Trophoblast cell (in vitro differentiated cells and primary cell): ENCODE data around the gene CABP4.
A peak's percentile ranks its signal among the peaks of the same experiment; 100 is the strongest.

Source experiments
- DNase-seq, 2 donors: peaks; one replicate each; pipeline ENCODE4 v3.0.0-alpha.2; 2016
- H2AFZ ChIP-seq: 2 replicates; pipeline ENCODE4 v1.6.1; 2013; ENCODE audit warnings: low read length, moderate library complexity, mild to moderate bottlenecking; ENCODE audit not compliant: insufficient read depth, poor library complexity
- H2AK5ac ChIP-seq: 2 replicates; pipeline ENCODE4 v1.6.1; 2013; ENCODE audit warnings: mild to moderate bottlenecking, low read length
- H2BK120ac ChIP-seq: 2 replicates; pipeline ENCODE4 v1.6.1; 2013; ENCODE audit warnings: low read length, mild to moderate bottlenecking, moderate library complexity; ENCODE audit not compliant: insufficient read depth, poor library complexity
- H2BK12ac ChIP-seq: 2 replicates; pipeline ENCODE4 v1.6.1; 2013; ENCODE audit warnings: mild to moderate bottlenecking, low read length, moderate library complexity
- H2BK5ac ChIP-seq: 2 replicates; pipeline ENCODE4 v1.6.1; 2013; ENCODE audit warnings: low read length, low read depth, moderate library complexity, mild to moderate bottlenecking; ENCODE audit not compliant: poor library complexity
- H3K14ac ChIP-seq: 2 replicates; pipeline ENCODE4 v1.6.1; 2013; ENCODE audit warnings: mild to moderate bottlenecking, low read length
- H3K18ac ChIP-seq: 2 replicates; pipeline ENCODE4 v1.6.1; 2013; ENCODE audit warnings: mild to moderate bottlenecking, low read length
- H3K23ac ChIP-seq: 2 replicates; pipeline ENCODE4 v1.6.1; 2013; ENCODE audit warnings: low read length
- H3K27ac ChIP-seq: 2 replicates; pipeline ENCODE4 v1.5.1; 2013; ENCODE audit warnings: low read depth, mild to moderate bottlenecking, inconsistent platforms, low read length, moderate library complexity
- H3K27me3 ChIP-seq: 2 replicates; pipeline ENCODE4 v1.6.1; 2013; ENCODE audit warnings: inconsistent platforms, mild to moderate bottlenecking, low read length, moderate library complexity; ENCODE audit not compliant: insufficient read depth
- H3K36me3 ChIP-seq, 2 experiments: 1 replicate in 1 of 2; 2 replicates in 1 of 2; pipeline ENCODE4 v1.6.1; 2013; ENCODE audit warnings: low read length in 2 of 2, mild to moderate bottlenecking in 2 of 2, moderate library complexity in 1 of 2; ENCODE audit not compliant: insufficient read depth in 2 of 2, control insufficient read depth in 1 of 2
- H3K4ac ChIP-seq: 2 replicates; pipeline ENCODE4 v1.6.1; 2013; ENCODE audit warnings: low read depth, mild to moderate bottlenecking, low read length, moderate library complexity
- H3K4me1 ChIP-seq, 2 experiments: 1 replicate in 1 of 2; 2 replicates in 1 of 2; pipeline ENCODE4 v1.6.1; 2013; ENCODE audit warnings: low read length in 2 of 2, mild to moderate bottlenecking in 2 of 2, moderate library complexity in 1 of 2; ENCODE audit not compliant: insufficient read depth in 2 of 2, control insufficient read depth in 1 of 2
- H3K4me2 ChIP-seq: 2 replicates; pipeline ENCODE4 v1.6.1; 2013; ENCODE audit warnings: inconsistent platforms, mild to moderate bottlenecking, low read length, moderate library complexity
- H3K4me3 ChIP-seq: 2 replicates; pipeline ENCODE4 v1.5.1; 2013; ENCODE audit warnings: mild to moderate bottlenecking, low read depth, low read length, inconsistent platforms
- H3K79me1 ChIP-seq: one replicate; pipeline ENCODE4 v1.6.1; 2013; ENCODE audit warnings: low read length
- H3K79me2 ChIP-seq: 2 replicates; pipeline ENCODE4 v1.6.1; 2013; ENCODE audit warnings: low read length, mild to moderate bottlenecking; ENCODE audit not compliant: control insufficient read depth, insufficient read depth, poor library complexity
- H3K9ac ChIP-seq: 2 replicates; pipeline ENCODE4 v1.6.1; 2013; ENCODE audit warnings: mild to moderate bottlenecking, low read length
- H3K9me3 ChIP-seq: 2 replicates; pipeline ENCODE4 v1.6.1; 2013; ENCODE audit warnings: low read depth, mild to moderate bottlenecking, control low read depth, inconsistent platforms, low read length; ENCODE audit not compliant: insufficient read depth
- H4K12ac ChIP-seq: 2 replicates; pipeline ENCODE4 v1.6.1; 2013; ENCODE audit warnings: low read depth, mild to moderate bottlenecking, low read length, moderate library complexity
- H4K8ac ChIP-seq: 2 replicates; pipeline ENCODE4 v1.6.1; 2013; ENCODE audit warnings: low read depth, mild to moderate bottlenecking, low read length, moderate library complexity
- H4K91ac ChIP-seq: one replicate; pipeline ENCODE4 v1.6.1; 2013; ENCODE audit warnings: low read depth, mild to moderate bottlenecking, low read length, moderate library complexity
- WGBS: extraction: QIAGEN DNeasy Blood & Tissue Kit; methylation state at CpG from one replicate; pipeline ENCODE4 v1.1.7; 2013; ENCODE audit warnings: missing lambda C conversion rate; ENCODE audit not compliant: insufficient read length, insufficient coverage; ENCODE audit errors: extremely low coverage; 5-methylcytosine and 5-hydroxymethylcytosine counted together

CABP4 gene

DNA sequence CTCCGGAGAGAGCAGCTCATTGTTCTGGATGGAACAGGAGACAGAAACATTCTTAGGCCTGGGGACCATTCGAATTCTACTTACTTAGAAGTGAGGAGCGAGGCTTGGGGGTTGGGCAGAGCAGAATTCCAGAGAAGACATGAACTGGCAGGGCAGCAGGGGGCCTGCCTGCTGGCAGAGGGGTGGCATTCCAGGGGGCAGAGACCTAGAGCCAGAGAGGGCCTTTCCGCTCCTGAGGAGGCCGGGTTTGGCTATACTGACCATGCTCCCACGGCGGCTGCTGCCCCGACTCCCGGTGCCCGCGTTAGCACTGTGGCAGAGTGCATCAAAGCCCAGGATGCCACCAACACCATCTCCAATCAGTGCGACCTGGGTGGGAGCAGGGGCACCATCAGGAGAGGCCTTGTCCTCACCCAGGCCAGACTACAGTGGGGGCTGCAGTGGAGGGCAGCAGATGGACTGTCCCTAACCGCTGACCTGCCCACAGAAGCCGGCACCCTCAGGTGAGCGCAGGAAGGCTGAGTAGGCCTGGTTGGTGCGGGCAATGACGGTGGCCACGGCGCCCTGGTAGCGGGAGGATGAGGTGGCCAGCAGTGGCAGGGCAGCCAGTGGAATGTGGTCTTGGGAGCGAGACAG lies 42.6 kb downstream of the CABP4 start:
- Histone ChIP-seq H3K18ac (no peak overlapping the region), H3K4me2 (no peak overlapping the region), H4K8ac (no peak overlapping the region), H3K9me3 (no peaks in the 10 kb centered on the region), H3K4ac (no peak overlapping the region), H3K9ac (no peak overlapping the region), H2BK5ac (no peak overlapping the region), H3K27me3 (no peaks in the 10 kb centered on the region), H3K14ac (no peak overlapping the region), H3K27ac (no peak overlapping the region), H4K12ac (no peak overlapping the region), H3K36me3 (peaks cover 86 to 91% of the 10 kb centered on the region in 2 experiments), H2AK5ac (no peak overlapping the region), H3K4me3 (no peak overlapping the region), H3K4me1 (no peaks in the 10 kb centered on the region), H3K79me2 (no peaks in the 10 kb centered on the region), H2AFZ (no peak overlapping the region), H4K91ac (no peak overlapping the region), H3K23ac (no peak overlapping the region), H2BK12ac (no peak overlapping the region), H3K79me1 (no peaks in the 10 kb centered on the region), H2BK120ac (no peak overlapping the region)
- DNase-seq, result no peak
- no CpG with 5 or more reads among the region's 21 CpGs for WGBS

GRCh38 chr11:67498544-67498972 lies 43.4 kb downstream of the CABP4 start:
- Histone ChIP-seq H3K9ac (no peak overlapping the region), H2BK12ac (no peak overlapping the region), H3K79me2 (peaks cover 2% of the 10 kb centered on the region), H3K4me2 (no peak overlapping the region), H3K18ac (no peak overlapping the region), H2BK5ac (no peak overlapping the region), H3K36me3 (peaks cover 83 to 84% of the 10 kb centered on the region in 2 experiments), H3K4me3 (no peak overlapping the region), H3K79me1 (no peaks in the 10 kb centered on the region), H2BK120ac (no peak overlapping the region), H3K27ac (no peak overlapping the region), H3K9me3 (no peaks in the 10 kb centered on the region), H3K4ac (no peak overlapping the region), H3K23ac (no peak overlapping the region), H3K27me3 (no peaks in the 10 kb centered on the region), H4K91ac (no peak overlapping the region), H3K14ac (no peak overlapping the region), H4K12ac (no peak overlapping the region), H4K8ac (no peak overlapping the region), H3K4me1 (peaks cover 2 to 5% of the 10 kb centered on the region in 2 experiments), H2AFZ (no peak overlapping the region), H2AK5ac (no peak overlapping the region)
- DNase-seq, result peak in 1 of 2 donors; percentile 45
- no CpG with 5 or more reads among the region's 21 CpGs for WGBS

DNA sequence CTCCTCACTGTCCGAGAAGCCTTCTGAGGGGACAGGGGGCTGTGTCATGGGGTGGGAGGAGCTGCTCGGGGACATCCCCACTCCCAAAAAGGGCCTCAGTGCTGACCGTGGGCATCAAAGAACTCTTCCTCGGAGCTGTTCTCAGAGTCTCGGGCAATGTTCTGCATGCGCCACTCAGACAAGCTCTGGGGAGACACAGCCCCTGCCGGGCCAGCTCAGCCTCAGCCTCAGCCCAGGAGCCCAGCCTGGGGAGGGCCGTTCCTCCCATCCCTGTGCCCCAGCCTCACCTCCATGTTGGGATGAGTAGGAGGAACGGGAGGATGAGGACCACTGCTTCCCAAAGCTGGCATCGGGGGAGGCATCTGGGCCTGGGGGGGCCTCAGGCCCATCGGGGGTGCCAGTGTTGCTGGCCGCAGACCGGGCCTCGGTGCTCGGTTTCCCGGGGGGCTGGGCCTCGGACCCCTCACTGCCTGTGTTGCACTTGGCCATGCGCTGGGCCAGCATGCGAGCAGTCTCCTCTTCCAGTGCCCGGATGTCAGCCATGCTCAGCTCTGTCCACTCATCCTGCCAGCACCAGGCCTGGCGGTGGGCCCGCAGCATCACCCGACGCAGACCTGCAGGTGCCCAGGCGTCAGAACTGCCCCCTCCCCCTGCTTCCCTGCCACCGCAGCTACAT lies 44.8 kb downstream of the CABP4 start:
- H3K9me3 ChIP-seq, result no peaks in the 10 kb centered on the region
- H4K12ac ChIP-seq, result no peak overlapping the region
- H3K4me1 ChIP-seq, result peaks cover 6 to 10% of the 10 kb centered on the region in 2 experiments
- no peak overlapping the region for H2BK120ac ChIP-seq
- no peak overlapping the region for H2AK5ac ChIP-seq
- H4K8ac ChIP-seq, result no peak overlapping the region
- no peak overlapping the region for H3K14ac ChIP-seq
- no peak for DNase-seq
- no peak overlapping the region for H3K4me3 ChIP-seq
- H4K91ac ChIP-seq, result no peak overlapping the region
- peaks cover 7% of the 10 kb centered on the region for H3K79me2 ChIP-seq
- no peak overlapping the region for H2AFZ ChIP-seq
- H3K9ac ChIP-seq, result no peak overlapping the region
- H3K4me2 ChIP-seq, result no peak overlapping the region
- no peaks in the 10 kb centered on the region for H3K27me3 ChIP-seq
- H3K4ac ChIP-seq, result no peak overlapping the region
- H3K27ac ChIP-seq, result no peak overlapping the region
- H3K79me1 ChIP-seq, result peaks cover 5% of the 10 kb centered on the region
- no peak overlapping the region for H3K23ac ChIP-seq
- H2BK5ac ChIP-seq, result no peak overlapping the region
- no peak overlapping the region for H2BK12ac ChIP-seq
- no CpG with 5 or more reads among the region's 26 CpGs for WGBS
- H3K18ac ChIP-seq, result no peak overlapping the region
- H3K36me3 ChIP-seq, result peaks cover 71 to 73% of the 10 kb centered on the region in 2 experiments

DNA sequence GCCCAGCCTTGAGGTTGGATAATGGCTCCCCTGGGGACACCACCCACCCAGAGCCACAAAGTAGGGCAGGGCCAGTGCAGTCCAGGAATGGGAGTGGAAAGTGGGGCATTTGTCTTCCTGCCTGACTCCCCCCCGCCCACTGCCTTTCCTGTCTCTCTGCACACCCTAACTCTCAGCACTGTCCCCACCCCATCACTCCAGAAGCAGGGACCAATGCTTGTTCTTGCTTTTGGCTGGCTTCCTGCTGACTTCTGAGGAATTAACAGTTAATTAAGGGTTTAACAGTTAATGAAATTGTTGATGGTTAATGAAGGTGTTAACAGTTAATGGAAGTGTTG lies 45.3 kb downstream of the CABP4 start:
- Histone ChIP-seq H2AK5ac (no peak overlapping the region), H3K4me2 (no peak overlapping the region), H3K14ac (no peak overlapping the region), H4K12ac (no peak overlapping the region), H3K79me1 (peaks cover 8% of the 10 kb centered on the region), H4K8ac (no peak overlapping the region), H3K9ac (no peak overlapping the region), H3K23ac (no peak overlapping the region), H3K27ac (no peak overlapping the region), H2BK5ac (no peak overlapping the region), H2BK120ac (no peak overlapping the region), H4K91ac (no peak overlapping the region), H3K79me2 (peaks cover 9% of the 10 kb centered on the region), H3K4ac (no peak overlapping the region), H3K4me1 (peaks cover 8 to 12% of the 10 kb centered on the region in 2 experiments), H3K9me3 (no peaks in the 10 kb centered on the region), H3K36me3 (peaks cover 66 to 68% of the 10 kb centered on the region in 2 experiments), H3K18ac (no peak overlapping the region), H3K27me3 (no peaks in the 10 kb centered on the region), H3K4me3 (no peak overlapping the region), H2BK12ac (no peak overlapping the region), H2AFZ (no peak overlapping the region)
- DNase-seq, result no peak
- WGBS, result no CpG with 5 or more reads among the region's 1 CpG
